Measurements from ENCODE around the gene IL17B.
"Not testable (repeated sequence)": the region's sequence is repeated elsewhere in the genome, so short reads cannot be mapped to it uniquely, and the experiment has no call there.

IL17B gene

DNA sequence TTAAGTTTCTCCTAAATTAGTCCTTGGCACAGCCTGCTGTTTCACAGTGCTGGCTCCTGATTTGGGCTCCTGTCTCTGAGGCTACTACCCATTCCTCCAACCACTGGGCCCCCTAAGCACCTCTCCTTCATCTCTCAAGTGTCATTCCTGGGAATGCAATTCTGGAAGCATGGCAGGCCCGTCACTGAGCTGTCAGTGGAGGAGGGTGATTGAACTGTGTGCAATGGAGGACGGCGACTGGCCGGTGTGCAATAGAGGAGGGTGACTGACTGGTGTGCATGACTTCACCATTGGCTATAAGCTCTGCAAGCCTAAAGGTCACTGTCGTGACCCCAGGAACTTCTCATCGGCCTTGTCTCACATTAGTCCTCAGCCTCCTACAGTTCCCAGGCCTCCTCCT lies 12.4 kb upstream of the IL17B start:
- CTCF ChIA-PET, result interaction anchor here (0.8 kb wide), 1 partner anchor 9 kb away, joined by 4 read pairs; no protein-coding TSS in a partner anchor
- POLR2A ChIA-PET, result no interaction called here

DNA sequence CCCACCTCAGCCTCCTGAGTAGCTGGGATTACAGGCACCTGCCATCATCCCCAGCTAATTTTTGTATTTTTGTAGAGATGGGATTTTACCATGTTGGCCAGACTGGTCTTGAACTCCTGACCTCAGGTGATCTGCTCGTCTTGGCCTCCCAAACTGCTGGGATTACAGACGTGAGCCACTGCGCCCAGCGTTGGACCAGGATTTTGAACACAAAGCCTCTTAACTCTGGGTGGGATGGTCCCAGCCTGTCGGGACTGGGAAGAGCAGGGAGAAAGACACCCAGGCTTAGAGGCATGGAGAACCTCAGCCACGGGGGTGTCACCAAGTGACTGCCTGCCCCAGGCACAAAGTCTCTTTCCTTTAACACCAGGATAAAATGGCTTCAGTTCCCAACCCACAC lies 12.0 kb upstream of the IL17B start:
- CTCF ChIA-PET, result interaction anchor here (0.9 to 3.6 kb wide), 4 partner anchors 9 to 43 kb away, joined by 3 to 16 read pairs (median 6); no protein-coding TSS in a partner anchor
- DNase-seq (ENCODE audit: extremely low spot score); POLR2A ChIA-PET: not testable (repeated sequence)

More for the DNA sequence above, 12.4 kb upstream of the IL17B start:
- DNase-seq (ENCODE audit: extremely low spot score), result no peak
- TF ChIP-seq, protein P1, sequence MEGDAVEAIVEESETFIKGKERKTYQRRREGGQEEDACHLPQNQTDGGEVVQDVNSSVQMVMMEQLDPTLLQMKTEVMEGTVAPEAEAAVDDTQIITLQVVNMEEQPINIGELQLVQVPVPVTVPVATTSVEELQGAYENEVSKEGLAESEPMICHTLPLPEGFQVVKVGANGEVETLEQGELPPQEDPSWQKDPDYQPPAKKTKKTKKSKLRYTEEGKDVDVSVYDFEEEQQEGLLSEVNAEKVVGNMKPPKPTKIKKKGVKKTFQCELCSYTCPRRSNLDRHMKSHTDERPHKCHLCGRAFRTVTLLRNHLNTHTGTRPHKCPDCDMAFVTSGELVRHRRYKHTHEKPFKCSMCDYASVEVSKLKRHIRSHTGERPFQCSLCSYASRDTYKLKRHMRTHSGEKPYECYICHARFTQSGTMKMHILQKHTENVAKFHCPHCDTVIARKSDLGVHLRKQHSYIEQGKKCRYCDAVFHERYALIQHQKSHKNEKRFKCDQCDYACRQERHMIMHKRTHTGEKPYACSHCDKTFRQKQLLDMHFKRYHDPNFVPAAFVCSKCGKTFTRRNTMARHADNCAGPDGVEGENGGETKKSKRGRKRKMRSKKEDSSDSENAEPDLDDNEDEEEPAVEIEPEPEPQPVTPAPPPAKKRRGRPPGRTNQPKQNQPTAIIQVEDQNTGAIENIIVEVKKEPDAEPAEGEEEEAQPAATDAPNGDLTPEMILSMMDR (IDR thresholded peaks at IDR 0.05; ENCODE audit: control extremely low read depth, extremely low read depth, low read depth, missing control alignments), result no peak

DNA sequence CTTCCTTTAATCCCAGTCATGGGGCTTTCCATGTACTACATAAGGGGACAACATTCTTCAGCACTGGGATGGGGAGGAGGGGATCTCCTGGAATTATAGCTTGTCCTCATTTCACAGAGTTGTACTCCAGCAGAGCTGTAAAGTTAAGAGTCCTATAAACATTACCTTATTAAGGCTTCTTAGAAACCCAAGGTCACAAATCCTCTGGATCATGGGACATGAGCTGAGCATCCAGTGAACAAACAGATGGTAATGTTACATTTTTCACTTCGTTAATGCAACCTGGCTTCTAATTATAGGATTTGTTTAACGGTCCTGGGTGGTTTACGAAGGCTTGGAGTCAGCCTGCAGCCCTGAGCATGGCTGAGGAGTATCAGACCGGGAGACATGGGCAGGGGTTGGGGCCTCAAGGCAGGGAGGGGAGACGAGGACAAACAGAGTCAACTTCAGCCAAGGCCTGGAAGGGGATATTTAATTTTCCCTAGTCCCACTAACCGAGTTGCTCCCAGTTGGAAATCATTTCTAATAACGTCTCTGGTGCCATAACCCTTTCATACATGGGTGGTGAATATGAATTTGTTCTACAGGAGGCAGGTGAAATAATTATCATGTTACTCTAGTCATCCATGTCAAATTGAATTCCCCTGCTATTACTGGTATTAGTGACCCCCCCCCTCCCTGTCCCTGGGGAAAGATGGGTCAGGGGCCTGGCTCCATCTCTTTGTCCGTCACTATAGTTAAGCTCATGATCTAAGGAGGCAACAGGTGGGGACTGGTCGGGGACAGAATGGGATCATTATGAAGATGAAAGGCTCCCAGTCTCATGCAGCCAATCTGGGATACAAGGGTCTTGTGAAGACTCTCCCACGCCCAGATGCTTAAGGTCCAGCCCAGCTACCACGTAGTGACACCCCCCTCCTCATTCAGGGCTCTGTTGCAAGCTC lies 10.7 kb upstream of the IL17B start:
- TF ChIP-seq, protein P1 (IDR thresholded peaks at IDR 0.05; ENCODE audit: control extremely low read depth, extremely low read depth, low read depth, missing control alignments), result no peak
- CTCF ChIA-PET, result interaction anchor here (0.7 to 3.6 kb wide), 7 partner anchors 8 to 45 kb away, joined by 3 to 16 read pairs (median 6); no protein-coding TSS in a partner anchor
- DNase-seq (ENCODE audit: extremely low spot score), result no peak
- POLR2A ChIA-PET, result no interaction called here

DNA sequence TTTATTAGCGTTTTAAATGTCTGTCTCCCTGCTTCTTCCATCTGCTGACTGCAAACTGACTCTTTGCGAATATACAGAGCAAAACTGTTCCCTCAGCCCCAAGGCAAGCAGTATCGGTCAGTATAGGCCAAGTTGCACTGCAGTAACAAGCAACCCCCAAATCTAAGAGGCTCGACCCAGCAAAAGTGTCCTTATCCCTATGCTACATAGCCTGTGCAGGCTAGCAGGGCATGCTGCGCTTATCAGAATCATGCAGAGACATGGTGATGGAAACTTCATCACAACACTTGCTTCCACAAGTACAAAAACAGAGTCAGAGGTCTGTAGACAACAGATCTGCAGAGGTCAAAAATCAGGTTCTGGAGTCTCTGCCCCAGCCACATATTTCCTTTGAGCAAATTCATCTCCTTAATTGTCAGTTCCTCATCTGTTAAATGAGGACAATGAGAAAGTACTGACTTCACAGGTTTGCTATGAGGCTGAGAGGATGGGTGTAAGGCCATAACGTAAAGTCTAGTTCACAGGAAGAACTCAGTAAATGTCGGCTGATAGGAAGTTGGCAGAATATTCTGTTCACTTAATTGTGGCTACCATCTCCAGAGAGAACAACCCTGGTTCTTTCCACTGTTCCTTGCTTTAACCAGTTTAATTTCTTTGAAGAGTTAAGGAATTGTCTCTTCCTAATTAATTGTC lies 9.6 kb upstream of the IL17B start:
- no peak for DNase-seq (ENCODE audit: extremely low spot score)
- TF ChIP-seq, protein P1 (IDR thresholded peaks at IDR 0.05; ENCODE audit: control extremely low read depth, extremely low read depth, low read depth, missing control alignments), result no peak
- ChIA-PET CTCF (interaction anchor here (1.1 to 3.6 kb wide), 5 partner anchors 13 to 230 kb away, joined by 3 to 16 read pairs (median 4); no protein-coding TSS in a partner anchor), POLR2A (no interaction called here)

DNA sequence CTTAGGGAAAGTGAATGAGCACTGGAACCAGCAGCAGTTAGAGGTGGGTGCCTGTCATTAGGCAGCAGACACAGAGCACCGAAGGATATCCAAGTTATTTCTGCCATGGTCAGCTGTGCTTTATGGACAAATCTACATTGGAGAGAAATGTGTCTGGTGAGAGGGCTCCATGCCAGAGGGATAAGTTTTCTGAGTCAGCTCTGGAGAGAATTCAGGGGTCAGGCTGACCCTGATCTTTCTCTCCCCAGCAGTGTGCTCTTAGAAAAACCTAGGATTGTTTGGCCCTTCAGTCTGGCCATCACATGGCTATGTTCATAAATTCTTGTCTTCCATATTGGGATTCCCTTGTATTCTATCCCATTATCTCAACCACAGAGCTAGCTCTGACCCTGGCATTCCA lies 8.9 kb upstream of the IL17B start:
- TF ChIP-seq, protein P1 (IDR thresholded peaks at IDR 0.05; ENCODE audit: control extremely low read depth, extremely low read depth, low read depth, missing control alignments), result no peak
- no peak for DNase-seq (ENCODE audit: extremely low spot score)
- ChIA-PET POLR2A (no interaction called here), CTCF (interaction anchor here (0.6 to 3.9 kb wide), 6 partner anchors 13 to 231 kb away, joined by 3 to 19 read pairs (median 4); no protein-coding TSS in a partner anchor)

DNA sequence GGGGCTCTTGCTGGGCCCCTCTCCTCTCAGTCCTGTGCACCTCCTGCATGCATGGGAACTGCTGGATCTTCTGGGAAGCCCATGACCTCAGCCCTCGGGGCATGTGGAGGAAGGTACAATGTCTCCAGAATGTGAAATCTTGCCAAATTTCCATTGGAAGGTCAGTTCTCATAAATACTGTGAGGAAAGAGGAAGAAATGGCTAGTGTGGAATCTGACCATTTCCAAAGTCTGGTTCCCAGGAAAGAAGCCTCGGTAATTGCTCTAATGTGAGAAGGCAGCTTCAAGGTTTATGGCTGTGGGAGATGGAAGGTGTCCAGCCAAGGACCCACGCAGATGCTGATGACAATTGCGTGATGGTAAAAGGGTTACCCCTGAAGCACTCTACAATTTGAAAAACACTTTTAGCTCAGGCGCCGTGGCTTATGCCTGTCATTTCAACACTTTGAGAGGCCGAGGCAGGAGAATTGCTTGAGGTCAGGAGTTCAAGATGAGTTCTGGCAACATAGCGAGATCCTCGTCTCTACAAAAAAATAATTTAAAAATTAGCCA lies 8.1 kb upstream of the IL17B start:
- DNase-seq (ENCODE audit: extremely low spot score), result no peak
- ChIA-PET CTCF (interaction anchor here (0.6 to 3.9 kb wide), 11 partner anchors 12 to 232 kb away, joined by 3 to 19 read pairs (median 5); no protein-coding TSS in a partner anchor), POLR2A (no interaction called here)
- TF ChIP-seq, protein P1 (IDR thresholded peaks at IDR 0.05; ENCODE audit: control extremely low read depth, extremely low read depth, low read depth, missing control alignments), result no peak

Measured in GM10248 (cell line).